Heart right ventricle (tissue), 16 donors: ENCODE data around the gene DNAJB2. TPM values are rescaled to one million over a fixed set of nuclear protein-coding genes. Genes with fewer than 3 reads are reported as not detected.

Source experiments
- ATAC-seq, 8 donors: fragments of 200-7000 bp; cut with Tn5 transposase; one replicate each; pipeline ENCODE4 v1.9.1; 2020; ENCODE audit warnings: mild to moderate bottlenecking in 8 of 8, moderate library complexity in 8 of 8, moderate number of reproducible peaks in 1 of 8
- DNase-seq, 2 donors: peaks; one replicate each; pipeline ENCODE4 v3.0.0-alpha.2; 2020
- H3K27ac ChIP-seq, 10 donors: fragments of 200-600 bp; sonication (generic) in 2 of 10; one replicate each; pipeline versions ENCODE4 v1.5.0 to v1.8.0; 2020 to 2022; ENCODE audit warnings: mild to moderate bottlenecking in 3 of 10
- H3K27me3 ChIP-seq, 7 donors: fragments of 200-600 bp; one replicate each; pipeline ENCODE4 v1.8.0; 2021 to 2022; ENCODE audit warnings: mild to moderate bottlenecking in 2 of 7
- H3K36me3 ChIP-seq, 9 donors: fragments of 200-600 bp; sonication (generic) in 1 of 9; one replicate each; pipeline versions ENCODE4 v1.5.0 to v1.8.0; 2020 to 2022; ENCODE audit warnings: mild to moderate bottlenecking in 2 of 9
- H3K4me1 ChIP-seq, 9 donors: fragments of 200-600 bp; sonication (generic) in 1 of 9; one replicate each; pipeline versions ENCODE4 v1.5.0 to v1.8.0; 2020 to 2022; ENCODE audit warnings: mild to moderate bottlenecking in 4 of 9
- H3K4me3 ChIP-seq, 10 donors: fragments of 200-600 bp; sonication (generic) in 2 of 10; one replicate each; pipeline versions ENCODE4 v1.5.0 to v1.8.0; 2020 to 2022; ENCODE audit warnings: mild to moderate bottlenecking in 7 of 10, moderate library complexity in 2 of 10
- H3K9me3 ChIP-seq, 11 donors: fragments of 200-600 bp in 10 of 11; sonication (generic) in 2 of 11; one replicate each; pipeline versions ENCODE4 v1.5.0 to v1.8.0; 2013 to 2022; ENCODE audit warnings: mild to moderate bottlenecking in 2 of 11, control low read depth in 1 of 11, moderate library complexity in 1 of 11
- WGBS, 2 donors: extraction: QIAGEN DNeasy Blood & Tissue Kit; methylation state at CpG; one replicate each; pipeline ENCODE4 v1.1.7; 2013; ENCODE audit warnings: inconsistent platforms in 1 of 2; 5-methylcytosine and 5-hydroxymethylcytosine counted together
- intact Hi-C, 10 donors: fragments of 100-400 bp; cut with DNase I; formaldehyde crosslinking; loops; one replicate each; pipeline versions ENCODE4 v1.11.1 to v1.14.2; 2022
- polyA plus RNA-seq, 2 donors: library from polyadenylated mRNA; stranded (reverse); fragments of 200-250 nt; gene quantifications; one replicate each; pipeline ENCODE4 v1.2.3, GENCODE V29; 2013
- total RNA-seq, 10 donors: library from RNA; stranded (reverse); fragmentation: NEBNext Ultra II Directional in 3 of 10; extraction: Animal tissue kit (Norgen Biotek cat#: 25700) in 3 of 10; gene quantifications; one replicate each; pipeline versions ENCODE4 v1.2.1 to v1.2.4, GENCODE V29; 2021 to 2023
- TF ChIP-seq, protein P1 (sequence below), 9 donors: fragments of 200-600 bp; sonication (generic) in 2 of 9; IDR thresholded peaks; one replicate each; pipeline versions ENCODE4 v1.5.0 to v1.8.0; 2021 to 2022; ENCODE audit warnings: antibody characterized with exemption in 9 of 9, mild to moderate bottlenecking in 5 of 9, moderate library complexity in 1 of 9
- donor health status: Arrhythmogenic right ventricular cardiomyopathy.
- donor health status: ischemic (EF 13 %, LVEDD 7.1; RV severe dilation, severe dysfunction).
- donor health status: healthy with polysubstance abuse.
- donor health status: DM: no; HTN: yes; CAD: no.
- donor health status: DM: no; HTN: no; CAD: no.
- donor health status: ischemic (EF 25% LVEDD 6.9; RV normal size, moderate dysfunction).
- donor health status: ischemic (EF 25% LVEDD 5.7; RV mildly dilated, moderate dysfunction).
- donor health status: healthy.
- donor health status: DM: yes; HTN: yes; CAD: no.
- donor health status: Ischemic cardiomyopathy.
- donor health status: ischemic (EF 35%, LVEDD 5.7; RV mildly dilated, moderate dysfunction).
- donor health status: nonischemic (EF 11% LVEDD 7.7; RV severe dilation, severe dysfunction).
- donor health status: DM: yes; HTN: yes; CAD: no.
- donor health status: PGD.
- donor health status: ischemic (EF 29% LVEDD 5.4; RV normal size, mild dysfunction).
- donor health status: nonischemic (EF 23%, LVEDD 6.1; RV moderate dilation, normal function).

DNAJB2 gene
- total and polyA plus RNA-seq, 12 donors: 55.6 to 148 (median 83.1) TPM

GRCh38 chr2:219250049-219250781, 29.0 kb upstream of the DNAJB2 start:
- intact Hi-C loops: no loop called here
- Histone ChIP-seq H3K9me3 (no peaks in the 10 kb centered on the region), H3K4me3 (peak overlapping the region in 3 of 10 donors; percentile 2 to 22 (median 17))

GRCh38 chr2:219251656-219252055, 27.5 kb upstream of the DNAJB2 start:
- peaks cover 0 to 14% (median 0%) of the 10 kb centered on the region in 7 donors for H3K27me3 ChIP-seq
- H3K9me3 ChIP-seq: no peaks in the 10 kb centered on the region
- intact Hi-C loops: loop anchor here in 2 of 10 donors (2.0 kb wide), 2 partner anchors 27 to 43 kb away; partner anchors contain the start of gene DNAJB2 (in 2 of the 2)
- 66 to 69% methylated on average over 6 of the region's 6 CpGs for WGBS, 2 donors
- DNase-seq (no peak), ATAC-seq (no peak)
- TF ChIP-seq, protein P1, sequence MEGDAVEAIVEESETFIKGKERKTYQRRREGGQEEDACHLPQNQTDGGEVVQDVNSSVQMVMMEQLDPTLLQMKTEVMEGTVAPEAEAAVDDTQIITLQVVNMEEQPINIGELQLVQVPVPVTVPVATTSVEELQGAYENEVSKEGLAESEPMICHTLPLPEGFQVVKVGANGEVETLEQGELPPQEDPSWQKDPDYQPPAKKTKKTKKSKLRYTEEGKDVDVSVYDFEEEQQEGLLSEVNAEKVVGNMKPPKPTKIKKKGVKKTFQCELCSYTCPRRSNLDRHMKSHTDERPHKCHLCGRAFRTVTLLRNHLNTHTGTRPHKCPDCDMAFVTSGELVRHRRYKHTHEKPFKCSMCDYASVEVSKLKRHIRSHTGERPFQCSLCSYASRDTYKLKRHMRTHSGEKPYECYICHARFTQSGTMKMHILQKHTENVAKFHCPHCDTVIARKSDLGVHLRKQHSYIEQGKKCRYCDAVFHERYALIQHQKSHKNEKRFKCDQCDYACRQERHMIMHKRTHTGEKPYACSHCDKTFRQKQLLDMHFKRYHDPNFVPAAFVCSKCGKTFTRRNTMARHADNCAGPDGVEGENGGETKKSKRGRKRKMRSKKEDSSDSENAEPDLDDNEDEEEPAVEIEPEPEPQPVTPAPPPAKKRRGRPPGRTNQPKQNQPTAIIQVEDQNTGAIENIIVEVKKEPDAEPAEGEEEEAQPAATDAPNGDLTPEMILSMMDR (IDR thresholded peaks at IDR 0.05): no peak
- H3K4me1 ChIP-seq: peaks cover 27 to 82% (median 65%) of the 10 kb centered on the region in 9 donors
- H3K4me3 ChIP-seq: peak overlapping the region in 5 of 10 donors; percentile 67 to 84 (median 82)
- peaks cover 0 to 43% (median 7%) of the 10 kb centered on the region in 9 donors for H3K36me3 ChIP-seq
- peak overlapping the region in 7 of 10 donors; percentile 80 to 99 (median 89) for H3K27ac ChIP-seq

More at GRCh38 chr2:219250049-219250781, 29.0 kb upstream of the DNAJB2 start:
- WGBS, 2 donors: 90 to 91% methylated on average over 22 of the region's 22 CpGs
- DNase-seq: no peak
- TF ChIP-seq, protein P1 (IDR thresholded peaks at IDR 0.05): no peak
- peak overlapping the region; percentile 24 to 99 (median 76) for H3K27ac ChIP-seq
- ATAC-seq: no peak
- peaks cover 35 to 92% (median 75%) of the 10 kb centered on the region in 9 donors for H3K4me1 ChIP-seq
- peaks cover 0 to 43% (median 7%) of the 10 kb centered on the region in 9 donors for H3K36me3 ChIP-seq
- peaks cover 0 to under 1% (median 0%) of the 10 kb centered on the region in 7 donors for H3K27me3 ChIP-seq

DNA sequence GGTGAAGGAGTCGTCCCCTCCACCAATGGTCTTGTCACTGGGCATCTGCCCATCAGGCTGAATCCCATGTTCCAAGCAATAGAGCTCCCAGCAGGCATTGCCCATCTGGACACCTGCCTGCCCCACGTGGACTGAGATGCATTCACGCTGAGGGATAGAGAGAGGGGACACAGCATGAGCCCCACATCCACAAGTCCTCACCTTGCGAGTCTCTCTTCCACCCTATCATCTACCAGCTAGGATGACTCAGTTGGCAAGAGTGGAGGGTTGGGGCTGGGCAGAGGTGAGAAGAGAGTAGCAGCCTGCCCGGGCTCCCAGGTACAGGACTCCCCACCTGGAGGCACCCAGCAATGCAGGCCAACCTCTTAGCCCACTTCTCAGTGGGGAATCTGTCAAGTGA, 27.1 kb upstream of the DNAJB2 start:
- peaks cover 0 to 40% (median 7%) of the 10 kb centered on the region in 9 donors for H3K36me3 ChIP-seq
- ATAC-seq (no peak), DNase-seq (no peak)
- TF ChIP-seq, protein P1 (IDR thresholded peaks at IDR 0.05): no peak
- no peaks in the 10 kb centered on the region for H3K9me3 ChIP-seq
- peak overlapping the region in 6 of 10 donors; percentile 67 to 95 (median 82) for H3K4me3 ChIP-seq
- WGBS, 2 donors: 57 to 60% methylated on average over 5 of the region's 5 CpGs
- H3K27ac ChIP-seq: peak overlapping the region in 8 of 10 donors; percentile 80 to 99 (median 86)
- H3K4me1 ChIP-seq: peaks cover 27 to 77% (median 61%) of the 10 kb centered on the region in 9 donors
- peaks cover 0 to 18% (median 0%) of the 10 kb centered on the region in 7 donors for H3K27me3 ChIP-seq
- intact Hi-C loops: loop anchor here in 2 of 10 donors (2.0 kb wide), 2 partner anchors 27 to 43 kb away; partner anchors contain the start of gene DNAJB2 (in 2 of the 2)

GRCh38 chr2:219252570-219252899, 26.6 kb upstream of the DNAJB2 start:
- H3K9me3 ChIP-seq: no peaks in the 10 kb centered on the region
- no peak for DNase-seq
- peak overlapping the region in 9 of 10 donors; percentile 6 to 99 (median 84) for H3K27ac ChIP-seq
- peak overlapping the region in 9 of 10 donors; percentile 54 to 95 (median 82) for H3K4me3 ChIP-seq
- TF ChIP-seq, protein P1 (IDR thresholded peaks at IDR 0.05): no peak
- ATAC-seq: peak in 3 of 8 donors; percentile 1 to 2 (median 1)
- peaks cover 0 to 35% (median 7%) of the 10 kb centered on the region in 9 donors for H3K36me3 ChIP-seq
- H3K4me1 ChIP-seq: peaks cover 27 to 73% (median 56%) of the 10 kb centered on the region in 9 donors
- intact Hi-C loops: loop anchor here in 2 of 10 donors (2.0 kb wide), 2 partner anchors 26 to 42 kb away; partner anchors contain the start of gene DNAJB2 (in 2 of the 2)
- WGBS, 2 donors: 14 to 18% methylated on average over 9 of the region's 9 CpGs
- H3K27me3 ChIP-seq: peaks cover 0 to 22% (median 0%) of the 10 kb centered on the region in 7 donors
